ENCODE data around the gene CNTN1.

The CNTN1 gene

DNA sequence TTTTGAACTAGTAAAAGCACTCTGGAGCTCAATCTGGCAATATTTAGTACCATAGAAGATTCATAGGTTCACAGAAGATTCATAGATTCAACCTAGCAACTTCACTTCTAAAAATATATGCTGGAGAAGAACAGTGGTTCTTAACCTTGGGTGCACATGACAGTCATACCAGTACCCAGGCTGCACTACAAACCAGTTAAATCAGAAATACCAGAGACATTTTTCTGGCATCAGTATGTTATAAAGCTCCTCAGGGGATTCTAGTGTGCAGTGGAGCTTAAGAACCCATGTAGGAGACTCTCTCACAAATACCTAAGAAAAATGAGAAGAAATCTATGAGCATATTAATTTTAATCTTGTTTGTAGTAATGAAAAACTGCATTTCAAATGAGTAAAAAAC lies 46.6 kb downstream of the CNTN1 start:
- ChIA-PET POLR2A (no interaction called here), CTCF (no interaction called here)
- no peaks in the 10 kb centered on the region for H3K9me3 ChIP-seq (ENCODE audit: control insufficient read depth, insufficient read depth, low read depth, low read length)
- no peaks in the 10 kb centered on the region for H3K36me3 ChIP-seq (ENCODE audit: control insufficient read depth in 2 of 2, insufficient read depth in 1 of 2, low read length in 2 of 2)
- no peak overlapping the region for H3K4me3 ChIP-seq (ENCODE audit: low read depth, low read length)
- no peak overlapping the region for H3K27ac ChIP-seq (ENCODE audit: extremely low read depth, low read depth, low read length)
- H3K4me1 ChIP-seq (ENCODE audit: control insufficient read depth, insufficient read depth, low read length), result peaks cover 3% of the 10 kb centered on the region; the same call in 1 of the 2 replicates
- TF ChIP-seq, protein P1, sequence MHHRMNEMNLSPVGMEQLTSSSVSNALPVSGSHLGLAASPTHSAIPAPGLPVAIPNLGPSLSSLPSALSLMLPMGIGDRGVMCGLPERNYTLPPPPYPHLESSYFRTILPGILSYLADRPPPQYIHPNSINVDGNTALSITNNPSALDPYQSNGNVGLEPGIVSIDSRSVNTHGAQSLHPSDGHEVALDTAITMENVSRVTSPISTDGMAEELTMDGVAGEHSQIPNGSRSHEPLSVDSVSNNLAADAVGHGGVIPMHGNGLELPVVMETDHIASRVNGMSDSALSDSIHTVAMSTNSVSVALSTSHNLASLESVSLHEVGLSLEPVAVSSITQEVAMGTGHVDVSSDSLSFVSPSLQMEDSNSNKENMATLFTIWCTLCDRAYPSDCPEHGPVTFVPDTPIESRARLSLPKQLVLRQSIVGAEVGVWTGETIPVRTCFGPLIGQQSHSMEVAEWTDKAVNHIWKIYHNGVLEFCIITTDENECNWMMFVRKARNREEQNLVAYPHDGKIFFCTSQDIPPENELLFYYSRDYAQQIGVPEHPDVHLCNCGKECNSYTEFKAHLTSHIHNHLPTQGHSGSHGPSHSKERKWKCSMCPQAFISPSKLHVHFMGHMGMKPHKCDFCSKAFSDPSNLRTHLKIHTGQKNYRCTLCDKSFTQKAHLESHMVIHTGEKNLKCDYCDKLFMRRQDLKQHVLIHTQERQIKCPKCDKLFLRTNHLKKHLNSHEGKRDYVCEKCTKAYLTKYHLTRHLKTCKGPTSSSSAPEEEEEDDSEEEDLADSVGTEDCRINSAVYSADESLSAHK (tag by site-specific recombination; IDR thresholded peaks at IDR 0.05), result no peak
- no peak for TF ChIP-seq ZNF391 (tag by site-specific recombination; IDR thresholded peaks at IDR 0.05; ENCODE audit: borderline replicate concordance, low read depth)
- no peak for TF ChIP-seq ZBTB17 (tag by site-specific recombination; IDR thresholded peaks at IDR 0.05)
- TF ChIP-seq ZNF629 (tag by site-specific recombination; IDR thresholded peaks at IDR 0.05), result no peak
- TF ChIP-seq SALL2 (tag by site-specific recombination; IDR thresholded peaks at IDR 0.05; ENCODE audit: borderline replicate concordance), result no peak
- TF ChIP-seq ZNF677 (tag by site-specific recombination; IDR thresholded peaks at IDR 0.05), result no peak
- TF ChIP-seq, protein P2, sequence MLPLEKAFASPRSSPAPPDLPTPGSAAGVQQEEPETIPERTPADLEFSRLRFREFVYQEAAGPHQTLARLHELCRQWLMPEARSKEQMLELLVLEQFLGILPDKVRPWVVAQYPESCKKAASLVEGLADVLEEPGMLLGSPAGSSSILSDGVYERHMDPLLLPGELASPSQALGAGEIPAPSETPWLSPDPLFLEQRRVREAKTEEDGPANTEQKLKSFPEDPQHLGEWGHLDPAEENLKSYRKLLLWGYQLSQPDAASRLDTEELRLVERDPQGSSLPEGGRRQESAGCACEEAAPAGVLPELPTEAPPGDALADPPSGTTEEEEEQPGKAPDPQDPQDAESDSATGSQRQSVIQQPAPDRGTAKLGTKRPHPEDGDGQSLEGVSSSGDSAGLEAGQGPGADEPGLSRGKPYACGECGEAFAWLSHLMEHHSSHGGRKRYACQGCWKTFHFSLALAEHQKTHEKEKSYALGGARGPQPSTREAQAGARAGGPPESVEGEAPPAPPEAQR (tag by site-specific recombination; IDR thresholded peaks at IDR 0.05), result no peak
- TF ChIP-seq ZNF670 (tag by site-specific recombination; IDR thresholded peaks at IDR 0.05; ENCODE audit: low read depth), result no peak
- TF ChIP-seq KLF8 (tag by site-specific recombination; IDR thresholded peaks at IDR 0.05), result no peak
- no peak for TF ChIP-seq ZNF175 (tag by site-specific recombination; IDR thresholded peaks at IDR 0.05)
- TF ChIP-seq ZNF2 (tag by site-specific recombination; IDR thresholded peaks at IDR 0.05), result no peak
- no peak for TF ChIP-seq ZNF16 (tag by site-specific recombination; IDR thresholded peaks at IDR 0.05; ENCODE audit: low read depth)
- TF ChIP-seq ZFHX2 (tag by site-specific recombination; conservative IDR thresholded peaks at IDR 0.05), result no peak
- TF ChIP-seq ZNF514 (tag by site-specific recombination; IDR thresholded peaks at IDR 0.05), result no peak
- no peak for TF ChIP-seq ZNF48 (tag by site-specific recombination; IDR thresholded peaks at IDR 0.05)
- no peak for TF ChIP-seq ZNF146 (tag by site-specific recombination; IDR thresholded peaks at IDR 0.05)
- TF ChIP-seq, protein P3, sequence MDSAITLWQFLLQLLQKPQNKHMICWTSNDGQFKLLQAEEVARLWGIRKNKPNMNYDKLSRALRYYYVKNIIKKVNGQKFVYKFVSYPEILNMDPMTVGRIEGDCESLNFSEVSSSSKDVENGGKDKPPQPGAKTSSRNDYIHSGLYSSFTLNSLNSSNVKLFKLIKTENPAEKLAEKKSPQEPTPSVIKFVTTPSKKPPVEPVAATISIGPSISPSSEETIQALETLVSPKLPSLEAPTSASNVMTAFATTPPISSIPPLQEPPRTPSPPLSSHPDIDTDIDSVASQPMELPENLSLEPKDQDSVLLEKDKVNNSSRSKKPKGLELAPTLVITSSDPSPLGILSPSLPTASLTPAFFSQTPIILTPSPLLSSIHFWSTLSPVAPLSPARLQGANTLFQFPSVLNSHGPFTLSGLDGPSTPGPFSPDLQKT (IDR thresholded peaks at IDR 0.05; ENCODE audit: borderline replicate concordance, low read depth, low read length), result no peak

DNA sequence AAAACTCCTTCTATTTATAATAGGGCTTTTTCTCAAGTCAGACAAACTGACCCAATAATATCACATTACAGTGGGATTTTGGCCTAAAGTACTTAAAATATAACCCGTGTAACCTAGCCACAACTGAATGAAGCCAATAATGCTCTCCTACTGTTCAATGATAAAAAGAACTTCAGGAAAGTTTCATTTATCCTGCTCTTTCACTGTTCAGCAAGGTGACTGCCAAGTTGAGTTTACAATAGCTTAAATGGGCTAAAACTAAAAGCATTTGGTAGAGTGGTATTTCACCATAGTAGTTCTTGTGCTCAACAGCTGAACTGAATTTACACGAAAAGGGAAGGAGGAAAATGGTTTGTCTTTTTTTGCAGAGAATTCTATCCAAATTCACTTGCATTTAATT lies 49.8 kb downstream of the CNTN1 start:
- Histone ChIP-seq H3K4me1 (ENCODE audit: control insufficient read depth, insufficient read depth, low read length) (no peaks in the 10 kb centered on the region), H3K9me3 (ENCODE audit: control insufficient read depth, insufficient read depth, low read depth, low read length) (no peaks in the 10 kb centered on the region), H3K27ac (ENCODE audit: extremely low read depth, low read depth, low read length) (no peak overlapping the region), H3K4me3 (ENCODE audit: low read depth, low read length) (no peak overlapping the region), H3K36me3 (ENCODE audit: control insufficient read depth in 2 of 2, insufficient read depth in 1 of 2, low read length in 2 of 2) (no peaks in the 10 kb centered on the region)
- CTCF ChIA-PET, result no interaction called here
- POLR2A ChIA-PET, result no interaction called here
- TF ChIP-seq ZBTB1 (tag by site-specific recombination; IDR thresholded peaks at IDR 0.05) (no peak), EGR2 (tag by site-specific recombination; IDR thresholded peaks at IDR 0.05; ENCODE audit: low read depth) (no peak), ZNF214 (tag by site-specific recombination; IDR thresholded peaks at IDR 0.05; ENCODE audit: borderline replicate concordance) (no peak), SETDB1 (IDR thresholded peaks at IDR 0.05; ENCODE audit: insufficient read length, low read length) (no peak), ZNF560 (tag by site-specific recombination; IDR thresholded peaks at IDR 0.05; ENCODE audit: borderline replicate concordance) (no peak), ZNF354C (tag by site-specific recombination; IDR thresholded peaks at IDR 0.05; ENCODE audit: borderline replicate concordance, low read depth) (no peak), ZNF133 (tag by site-specific recombination; IDR thresholded peaks at IDR 0.05) (no peak), GLIS2 (tag by site-specific recombination; IDR thresholded peaks at IDR 0.05) (no peak), ZNF112 (tag by site-specific recombination; IDR thresholded peaks at IDR 0.05) (no peak), ZNF664 (tag by site-specific recombination; IDR thresholded peaks at IDR 0.05) (no peak), ZNF394 (tag by site-specific recombination; IDR thresholded peaks at IDR 0.05; ENCODE audit: borderline replicate concordance) (no peak), GLIS1 (tag by site-specific recombination; IDR thresholded peaks at IDR 0.05) (no peak), BCL11A (tag by site-specific recombination; IDR thresholded peaks at IDR 0.05; ENCODE audit: low read depth) (no peak)
- TF ChIP-seq, protein P4, sequence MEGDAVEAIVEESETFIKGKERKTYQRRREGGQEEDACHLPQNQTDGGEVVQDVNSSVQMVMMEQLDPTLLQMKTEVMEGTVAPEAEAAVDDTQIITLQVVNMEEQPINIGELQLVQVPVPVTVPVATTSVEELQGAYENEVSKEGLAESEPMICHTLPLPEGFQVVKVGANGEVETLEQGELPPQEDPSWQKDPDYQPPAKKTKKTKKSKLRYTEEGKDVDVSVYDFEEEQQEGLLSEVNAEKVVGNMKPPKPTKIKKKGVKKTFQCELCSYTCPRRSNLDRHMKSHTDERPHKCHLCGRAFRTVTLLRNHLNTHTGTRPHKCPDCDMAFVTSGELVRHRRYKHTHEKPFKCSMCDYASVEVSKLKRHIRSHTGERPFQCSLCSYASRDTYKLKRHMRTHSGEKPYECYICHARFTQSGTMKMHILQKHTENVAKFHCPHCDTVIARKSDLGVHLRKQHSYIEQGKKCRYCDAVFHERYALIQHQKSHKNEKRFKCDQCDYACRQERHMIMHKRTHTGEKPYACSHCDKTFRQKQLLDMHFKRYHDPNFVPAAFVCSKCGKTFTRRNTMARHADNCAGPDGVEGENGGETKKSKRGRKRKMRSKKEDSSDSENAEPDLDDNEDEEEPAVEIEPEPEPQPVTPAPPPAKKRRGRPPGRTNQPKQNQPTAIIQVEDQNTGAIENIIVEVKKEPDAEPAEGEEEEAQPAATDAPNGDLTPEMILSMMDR (tag by site-specific recombination; IDR thresholded peaks at IDR 0.05), result no peak

Data from HEK293 (cell line).